Natural killer cell (primary cell): ENCODE measurements around the gene GNG8. TPM values are rescaled to one million over a fixed set of nuclear protein-coding genes. Genes with fewer than 3 reads are reported as not detected.

Experiments used
- ATAC-seq, 3 donors: fragments of 150-1000 bp in 2 of 3; fragments of 200-7000 bp in 1 of 3; cut with Tn5 transposase; 1 replicate in 1 of 3; 2 replicates in 2 of 3; pipeline ENCODE4 v1.10.0; 2021; ENCODE audit warnings: mild to moderate bottlenecking in 2 of 3, moderate library complexity in 2 of 3
- DNase-seq, 2 donors: peaks; one replicate each; pipeline versions ENCODE4 v3.0.0 to v3.0.0-alpha.2; 2013 to 2021; ENCODE audit warnings: mixed read lengths in 1 of 2
- H3K27ac ChIP-seq: one replicate; pipeline ENCODE4 v1.5.1; 2013; ENCODE audit warnings: mild to moderate bottlenecking, low read length
- H3K27me3 ChIP-seq: one replicate; pipeline ENCODE4 v1.6.1; 2013; ENCODE audit warnings: low read length; ENCODE audit not compliant: control insufficient read depth, insufficient read depth
- H3K36me3 ChIP-seq: one replicate; pipeline ENCODE4 v1.6.1; 2013; ENCODE audit warnings: low read length; ENCODE audit not compliant: control insufficient read depth, insufficient read depth
- H3K4me1 ChIP-seq: one replicate; pipeline ENCODE4 v1.6.1; 2013; ENCODE audit warnings: low read length; ENCODE audit not compliant: control insufficient read depth, insufficient read depth
- H3K4me3 ChIP-seq: one replicate; pipeline ENCODE4 v1.5.1; 2013; ENCODE audit warnings: low read length
- H3K9me3 ChIP-seq: one replicate; pipeline ENCODE4 v1.6.1; 2013; ENCODE audit warnings: low read length; ENCODE audit not compliant: control insufficient read depth, insufficient read depth
- H3K27ac Mint-ChIP-seq, 2 donors: one replicate each; pipeline ENCODE4 v1.8.0; 2022; ENCODE audit warnings: mild to moderate bottlenecking in 2 of 2, mixed read lengths in 2 of 2, moderate library complexity in 1 of 2
- H3K27me3 Mint-ChIP-seq, 2 donors: one replicate each; pipeline ENCODE4 v1.8.0; 2022; ENCODE audit warnings: low read depth in 2 of 2, mixed read lengths in 2 of 2
- H3K36me3 Mint-ChIP-seq: one replicate; pipeline ENCODE4 v1.8.0; 2022; ENCODE audit warnings: mixed read lengths
- H3K4me1 Mint-ChIP-seq, 2 donors: one replicate each; pipeline ENCODE4 v1.8.0; 2022; ENCODE audit warnings: mixed read lengths in 2 of 2
- H3K4me3 Mint-ChIP-seq: one replicate; pipeline ENCODE4 v1.8.0; 2022; ENCODE audit warnings: mild to moderate bottlenecking, moderate library complexity, mixed read lengths
- H3K9me3 Mint-ChIP-seq, 2 donors: one replicate each; pipeline ENCODE4 v1.8.0; 2022; ENCODE audit warnings: mixed read lengths in 2 of 2
- CTCF ChIP-seq: fragments of 200-600 bp; IDR thresholded peaks from one replicate; pipeline ENCODE4 v1.8.0; 2022; ENCODE audit warnings: antibody characterized with exemption
- WGBS: methylation state at CpG from one replicate; pipeline ENCODE4 v1.1.7; 2013; ENCODE audit warnings: missing lambda C conversion rate; ENCODE audit not compliant: insufficient coverage; 5-methylcytosine and 5-hydroxymethylcytosine counted together
- intact Hi-C: fragments of 100-400 bp; cut with micrococcal nuclease; formaldehyde crosslinking; loops from one replicate; pipeline ENCODE4 v1.14.2; 2022
- total RNA-seq, 4 donors: library from RNA; stranded (reverse); fragments of 120-200 nt in 1 of 4; gene quantifications; one replicate each; pipeline versions ENCODE4 v1.2.3 to v1.2.4, GENCODE V29; 2013 to 2022

GNG8 gene
- total RNA-seq, 3 donors from 2014 or later (not counting 1 experiment from before 2014, with no cell fraction given) = not detected

GRCh38 chr19:46603752-46604231, 32.2 kb downstream of the GNG8 start:
- Mint-ChIP-seq H3K4me1 (peaks cover 29 to 45% of the 10 kb centered on the region in 2 donors), H3K4me3 (peak overlapping the region; percentile 98), H3K27ac (peak overlapping the region; percentile 99 to 100), H3K27me3 (no peaks in the 10 kb centered on the region), H3K9me3 (no peaks in the 10 kb centered on the region), H3K36me3 (peaks cover 16% of the 10 kb centered on the region)
- H3K4me1 ChIP-seq = peaks cover 38% of the 10 kb centered on the region
- H3K27me3 ChIP-seq = no peaks in the 10 kb centered on the region
- H3K4me3 ChIP-seq = no peak overlapping the region
- peaks cover 4% of the 10 kb centered on the region for H3K9me3 ChIP-seq
- WGBS = 89% methylated on average over 9 of the region's 9 CpGs
- intact Hi-C loops = loop anchor here (5.0 kb wide), 1 partner anchor 509 kb away; the partner anchor contains the start of gene ZC3H4
- peaks cover 37% of the 10 kb centered on the region for H3K36me3 ChIP-seq
- no peak overlapping the region for H3K27ac ChIP-seq
- DNase-seq (no peak), ATAC-seq (no peak)
- TF ChIP-seq CTCF = no peak

DNA sequence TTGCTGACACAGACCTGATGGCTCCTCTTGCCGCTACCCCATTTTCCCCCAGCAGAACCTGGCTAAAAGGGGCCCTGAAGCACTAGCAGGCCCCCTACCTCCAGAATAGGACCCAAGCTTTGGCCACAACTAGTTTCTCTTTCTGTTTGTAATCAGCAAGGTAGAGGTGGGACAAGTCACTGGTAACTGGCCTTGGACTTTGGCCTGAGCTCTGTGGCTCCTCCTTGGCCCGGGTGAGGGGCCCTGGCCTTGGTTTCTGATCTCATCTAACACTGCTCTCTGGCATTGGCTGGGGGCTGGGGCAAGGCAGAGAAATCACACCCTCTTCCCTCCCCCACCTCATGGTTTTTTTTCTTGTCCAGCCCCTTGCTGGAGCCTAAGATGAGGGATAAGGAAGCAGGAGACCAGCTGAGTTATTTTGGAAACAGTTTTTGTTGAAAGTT, 32.8 kb downstream of the GNG8 start:
- Histone ChIP-seq H3K4me3 (no peak overlapping the region), H3K27me3 (no peaks in the 10 kb centered on the region), H3K36me3 (peaks cover 31% of the 10 kb centered on the region), H3K27ac (peak overlapping the region; percentile 87), H3K4me1 (peaks cover 38% of the 10 kb centered on the region), H3K9me3 (peaks cover 4% of the 10 kb centered on the region)
- no peak for ATAC-seq
- peaks cover 20% of the 10 kb centered on the region for H3K36me3 Mint-ChIP-seq
- peaks cover 29 to 45% of the 10 kb centered on the region in 2 donors for H3K4me1 Mint-ChIP-seq
- no peak for DNase-seq
- H3K4me3 Mint-ChIP-seq = peak overlapping the region; percentile 98
- peaks cover 4% of the 10 kb centered on the region in 2 donors for H3K9me3 Mint-ChIP-seq
- TF ChIP-seq CTCF = no peak
- intact Hi-C loops = loop anchor here (5.0 kb wide), 1 partner anchor 509 kb away; the partner anchor contains the start of gene ZC3H4
- H3K27me3 Mint-ChIP-seq = no peaks in the 10 kb centered on the region
- WGBS = 33% methylated on average over 2 of the region's 2 CpGs
- peak overlapping the region; percentile 99 to 100 for H3K27ac Mint-ChIP-seq

GRCh38 chr19:46602392-46603194, 33.4 kb downstream of the GNG8 start:
- Histone ChIP-seq H3K27me3 (no peaks in the 10 kb centered on the region), H3K36me3 (peaks cover 25% of the 10 kb centered on the region), H3K9me3 (peaks cover 4% of the 10 kb centered on the region), H3K4me3 (peak overlapping the region; percentile 100), H3K4me1 (peaks cover 38% of the 10 kb centered on the region), H3K27ac (peak overlapping the region; percentile 87)
- Mint-ChIP-seq H3K27me3 (no peaks in the 10 kb centered on the region), H3K27ac (peak overlapping the region; percentile 99 to 100), H3K4me1 (peaks cover 25 to 45% of the 10 kb centered on the region in 2 donors), H3K36me3 (peaks cover 18% of the 10 kb centered on the region), H3K9me3 (peaks cover 4% of the 10 kb centered on the region in 2 donors), H3K4me3 (peak overlapping the region; percentile 98)
- ATAC-seq = no peak
- DNase-seq = peak in 1 of 2 donors; percentile 54
- no peak for TF ChIP-seq CTCF
- intact Hi-C loops = loop anchor here (5.0 kb wide), 1 partner anchor 510 kb away; the partner anchor contains the start of gene ZC3H4
- 16% methylated on average over 23 of the region's 23 CpGs for WGBS
